GM12874 (cell line): ENCODE data around the gene ADAMTSL3.

Experiments used
- TF ChIP-seq, protein P1 (sequence below): IDR thresholded peaks from 2 replicates; pipeline ENCODE4 v1.5.1; 2011; ENCODE audit warnings: low read depth, mild to moderate bottlenecking, control low read depth, low read length, moderate library complexity; ENCODE audit not compliant: insufficient read depth

The ADAMTSL3 gene

DNA sequence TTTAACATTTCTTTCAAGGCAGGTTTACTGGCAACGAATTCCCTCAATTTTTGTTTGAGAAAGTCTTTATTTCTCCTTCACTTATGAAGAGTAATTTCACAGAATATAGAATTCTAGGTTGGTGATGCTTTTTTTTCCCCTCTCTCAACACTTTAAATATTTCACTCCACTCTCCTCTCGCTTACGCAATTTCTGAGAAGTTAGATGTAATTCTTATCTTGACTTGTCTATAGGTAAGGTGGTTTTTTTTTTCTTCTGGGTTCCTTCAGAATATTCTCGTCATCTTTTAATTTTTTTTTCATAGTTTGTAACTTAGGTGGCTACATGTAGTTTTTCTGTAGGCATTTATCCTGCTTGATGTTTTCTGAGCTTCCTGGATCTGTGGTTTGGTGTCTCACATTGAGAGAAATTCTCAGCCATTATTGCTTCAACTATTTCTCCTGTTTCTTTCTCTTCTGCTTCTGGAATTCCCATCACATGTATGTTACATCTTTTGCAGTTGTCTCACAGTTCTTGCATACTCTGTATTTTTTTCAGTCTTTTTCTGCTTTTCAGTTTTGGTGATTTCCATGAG, 392.2 kb downstream of the ADAMTSL3 start:
- TF ChIP-seq, protein P1, sequence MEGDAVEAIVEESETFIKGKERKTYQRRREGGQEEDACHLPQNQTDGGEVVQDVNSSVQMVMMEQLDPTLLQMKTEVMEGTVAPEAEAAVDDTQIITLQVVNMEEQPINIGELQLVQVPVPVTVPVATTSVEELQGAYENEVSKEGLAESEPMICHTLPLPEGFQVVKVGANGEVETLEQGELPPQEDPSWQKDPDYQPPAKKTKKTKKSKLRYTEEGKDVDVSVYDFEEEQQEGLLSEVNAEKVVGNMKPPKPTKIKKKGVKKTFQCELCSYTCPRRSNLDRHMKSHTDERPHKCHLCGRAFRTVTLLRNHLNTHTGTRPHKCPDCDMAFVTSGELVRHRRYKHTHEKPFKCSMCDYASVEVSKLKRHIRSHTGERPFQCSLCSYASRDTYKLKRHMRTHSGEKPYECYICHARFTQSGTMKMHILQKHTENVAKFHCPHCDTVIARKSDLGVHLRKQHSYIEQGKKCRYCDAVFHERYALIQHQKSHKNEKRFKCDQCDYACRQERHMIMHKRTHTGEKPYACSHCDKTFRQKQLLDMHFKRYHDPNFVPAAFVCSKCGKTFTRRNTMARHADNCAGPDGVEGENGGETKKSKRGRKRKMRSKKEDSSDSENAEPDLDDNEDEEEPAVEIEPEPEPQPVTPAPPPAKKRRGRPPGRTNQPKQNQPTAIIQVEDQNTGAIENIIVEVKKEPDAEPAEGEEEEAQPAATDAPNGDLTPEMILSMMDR = no peak

DNA sequence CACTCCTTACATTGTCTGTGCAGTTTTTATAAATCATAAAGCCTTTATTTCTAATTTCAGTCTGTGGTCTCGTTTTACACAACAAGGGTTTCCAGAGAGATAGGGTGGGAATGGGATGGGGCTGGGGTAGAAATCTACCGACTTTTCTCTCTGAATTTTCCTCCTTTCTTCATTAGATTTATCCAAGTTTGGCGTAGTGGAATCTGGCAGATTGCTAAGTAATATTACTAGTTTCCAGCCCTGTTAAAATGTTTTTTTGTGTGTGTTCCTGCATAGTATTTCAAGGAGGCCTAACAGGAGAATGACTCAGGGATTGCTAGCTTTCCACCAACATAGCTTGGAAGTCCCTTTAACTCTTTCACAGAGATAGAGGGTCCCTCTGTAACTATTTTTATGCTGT, 396.2 kb downstream of the ADAMTSL3 start:
- TF ChIP-seq, protein P1 = no peak

DNA sequence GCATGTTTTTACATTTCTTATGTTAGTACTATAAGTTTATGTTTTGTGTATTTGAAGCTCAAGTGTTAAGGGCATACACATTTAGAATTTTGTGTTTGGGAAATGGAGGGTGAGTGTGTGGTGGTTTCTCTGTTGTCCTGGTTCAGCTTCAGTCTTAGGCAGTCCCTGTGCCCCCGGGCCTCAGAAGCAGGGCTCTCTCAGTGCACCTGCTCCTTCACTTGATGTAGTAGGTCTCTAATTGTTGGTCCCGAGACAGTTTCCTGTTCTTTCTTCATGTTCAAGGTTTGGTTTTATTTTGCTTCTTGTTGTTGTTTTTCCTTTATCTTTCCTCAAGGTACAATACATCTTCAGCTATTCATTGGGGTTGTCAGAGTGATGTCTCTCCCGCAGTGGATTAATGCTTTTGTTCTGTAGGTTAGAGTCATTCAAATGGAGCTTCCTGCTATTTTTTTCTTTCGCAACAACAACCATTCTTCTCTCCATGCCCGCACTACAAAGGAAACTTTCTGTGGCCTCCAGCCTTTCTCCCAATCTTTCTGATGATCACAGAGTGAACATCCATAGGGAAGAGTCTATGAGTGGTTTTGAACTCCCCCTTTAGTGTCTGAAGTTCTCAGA, 403.9 kb downstream of the ADAMTSL3 start:
- TF ChIP-seq, protein P1 = no peak

DNA sequence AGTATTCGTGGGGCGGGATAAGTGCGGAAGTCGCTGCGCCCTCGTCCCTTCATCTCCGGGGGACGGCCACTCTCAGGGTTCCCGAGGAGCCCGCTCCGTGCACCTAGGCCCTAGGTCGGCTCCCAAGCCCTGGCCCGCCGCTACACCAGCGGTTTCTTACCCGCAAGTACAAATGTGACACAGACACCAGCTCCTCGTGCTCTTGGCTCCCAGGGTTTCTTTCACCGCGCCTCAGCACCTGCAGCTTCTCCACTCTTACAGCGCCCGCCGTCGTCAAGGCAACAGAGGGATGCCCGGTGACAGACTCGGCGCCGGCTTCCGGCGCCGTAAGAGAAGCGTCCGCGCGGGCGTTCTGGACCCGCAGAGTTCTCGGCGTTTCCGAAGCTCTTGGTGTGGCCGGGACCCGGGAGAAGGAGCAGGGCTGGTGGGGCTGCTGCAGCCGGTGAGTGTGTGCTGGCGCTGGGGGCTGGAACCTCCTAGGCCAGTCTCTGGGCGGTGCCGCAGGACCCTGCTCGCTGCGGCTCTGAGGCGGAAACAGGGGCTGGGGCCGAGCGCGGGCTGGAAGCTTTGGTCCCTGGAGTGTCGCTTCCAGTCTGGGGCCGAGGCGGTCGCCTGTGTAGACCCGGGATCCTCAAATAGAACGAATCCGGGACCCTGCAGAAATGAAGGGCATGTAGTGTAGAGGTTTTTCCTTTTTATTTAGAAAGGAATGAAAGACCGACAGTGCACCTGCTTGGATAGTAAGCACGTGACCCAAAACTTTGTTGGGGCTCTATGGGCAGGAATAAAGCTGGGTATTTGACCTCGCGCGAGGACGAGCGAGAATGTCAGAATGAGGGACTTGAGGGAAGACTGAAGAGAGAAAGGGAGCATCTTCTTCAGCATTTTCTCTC, 426.2 kb downstream of the ADAMTSL3 start:
- TF ChIP-seq, protein P1 = no peak

DNA sequence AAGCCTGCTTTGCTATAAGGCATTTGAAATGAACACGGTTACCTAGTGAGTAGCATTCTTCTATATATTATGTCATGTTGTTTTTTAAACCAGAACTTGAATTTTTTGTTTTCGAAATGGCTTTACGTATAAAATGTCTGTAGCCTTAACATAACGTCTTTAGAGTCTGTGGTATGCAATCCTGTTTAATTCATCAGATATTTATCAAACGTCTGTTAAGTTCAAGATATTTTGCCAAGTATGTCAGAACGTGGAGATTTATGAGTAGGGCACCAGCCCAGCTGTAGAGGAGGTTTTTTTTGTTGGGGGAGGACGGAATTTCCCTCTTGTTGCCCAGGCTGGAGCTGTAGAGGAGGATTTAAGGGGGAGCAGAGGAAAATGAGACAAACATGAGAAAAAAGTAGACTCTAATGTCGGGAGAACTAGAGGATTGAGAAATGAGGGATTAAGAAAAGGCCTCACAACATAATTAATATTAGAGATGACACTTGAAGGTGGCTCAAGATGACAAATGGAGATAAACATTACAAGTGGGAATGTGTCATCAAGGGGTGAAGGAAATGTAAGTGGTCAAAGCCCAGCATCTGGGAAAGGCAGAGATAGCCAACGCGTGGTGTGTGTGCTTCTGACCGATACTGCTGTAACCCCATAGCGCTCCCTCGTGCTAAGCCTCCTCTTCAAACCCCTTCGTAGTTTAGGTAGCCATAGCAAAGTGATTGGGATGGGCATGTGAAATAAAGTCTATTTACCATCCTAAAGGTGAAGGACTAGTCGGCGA, 427.7 kb downstream of the ADAMTSL3 start:
- TF ChIP-seq, protein P1 = no peak

DNA sequence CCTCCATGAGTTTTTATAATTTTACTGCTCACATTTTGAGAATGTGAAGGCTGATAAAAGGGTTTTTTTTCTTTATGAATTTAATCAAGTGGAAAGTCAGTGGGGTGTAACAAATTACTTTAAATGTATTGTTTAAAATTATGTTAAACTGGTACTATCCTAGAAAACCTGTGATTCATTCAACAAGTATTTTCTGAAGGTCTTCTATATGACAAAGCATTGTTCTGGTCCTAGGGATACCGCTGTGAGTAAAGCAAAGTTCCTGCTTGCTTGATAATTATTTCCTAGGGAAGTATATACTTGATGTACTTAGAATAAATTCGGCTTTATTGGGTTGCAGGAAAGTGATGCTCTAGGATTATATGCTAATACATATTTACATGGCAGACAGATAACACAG, 428.8 kb downstream of the ADAMTSL3 start:
- TF ChIP-seq, protein P1 = no peak
